ENCODE results near the gene AFTPH. TPM values are rescaled to one million over a fixed set of nuclear protein-coding genes. Genes with fewer than 3 reads are reported as not detected.

AFTPH gene
- total RNA-seq, 4 donors from 2014 or later: 24.1 to 62.4 (median 37.4) TPM

GRCh38 chr2:64629329-64629781 lies 105.2 kb downstream of the AFTPH start:
- TF ChIP-seq CTCF (IDR thresholded peaks at IDR 0.05) (no peak), POLR2A (IDR thresholded peaks at IDR 0.05) (no peak)
- H3K36me3 ChIP-seq: no peaks in the 10 kb centered on the region
- intact Hi-C loops (cut with DNase I; ENCODE audit: low total_unique reads): no loop called here
- DNase-seq: no peak
- H3K27me3 ChIP-seq: no peaks in the 10 kb centered on the region
- H3K4me3 ChIP-seq: no peak overlapping the region
- H3K9me3 ChIP-seq: no peaks in the 10 kb centered on the region
- no peaks in the 10 kb centered on the region for H3K4me1 ChIP-seq
- H3K27ac ChIP-seq: no peak overlapping the region

GRCh38 chr2:64629875-64630274 lies 105.7 kb downstream of the AFTPH start:
- no peak for TF ChIP-seq POLR2A (IDR thresholded peaks at IDR 0.05)
- no peak for TF ChIP-seq CTCF (IDR thresholded peaks at IDR 0.05)
- no peak overlapping the region for H3K27ac ChIP-seq
- no peak for DNase-seq
- H3K9me3 ChIP-seq: no peaks in the 10 kb centered on the region
- H3K4me3 ChIP-seq: no peak overlapping the region
- no peaks in the 10 kb centered on the region for H3K27me3 ChIP-seq
- no peaks in the 10 kb centered on the region for H3K4me1 ChIP-seq
- intact Hi-C loops (cut with DNase I; ENCODE audit: low total_unique reads): no loop called here
- H3K36me3 ChIP-seq: no peaks in the 10 kb centered on the region

- intact Hi-C loops (cut with DNase I; ENCODE audit: low total_unique reads): no loop called here
- Histone ChIP-seq H3K27ac (no peak overlapping the region), H3K27me3 (no peaks in the 10 kb centered on the region), H3K4me1 (no peaks in the 10 kb centered on the region), H3K9me3 (no peaks in the 10 kb centered on the region), H3K36me3 (no peaks in the 10 kb centered on the region), H3K4me3 (no peak overlapping the region)
- TF ChIP-seq POLR2A (IDR thresholded peaks at IDR 0.05) (no peak), CTCF (IDR thresholded peaks at IDR 0.05) (no peak)
- DNase-seq: no peak
These were observed 106.6 kb downstream of the AFTPH start for GRCh38 chr2:64630752-64631151.

- H3K4me3 ChIP-seq: no peak overlapping the region
- no peaks in the 10 kb centered on the region for H3K4me1 ChIP-seq
- intact Hi-C loops (cut with DNase I; ENCODE audit: low total_unique reads): no loop called here
- H3K27me3 ChIP-seq: no peaks in the 10 kb centered on the region
- H3K27ac ChIP-seq: no peak overlapping the region
- no peak for DNase-seq
- no peak for TF ChIP-seq CTCF (IDR thresholded peaks at IDR 0.05)
- TF ChIP-seq POLR2A (IDR thresholded peaks at IDR 0.05): no peak
- no peaks in the 10 kb centered on the region for H3K36me3 ChIP-seq
- H3K9me3 ChIP-seq: no peaks in the 10 kb centered on the region
These were observed 107.6 kb downstream of the AFTPH start for GRCh38 chr2:64631771-64632170.

- TF ChIP-seq POLR2A (IDR thresholded peaks at IDR 0.05): no peak
- TF ChIP-seq CTCF (IDR thresholded peaks at IDR 0.05): no peak
- no peaks in the 10 kb centered on the region for H3K36me3 ChIP-seq
- no peak overlapping the region for H3K27ac ChIP-seq
- H3K9me3 ChIP-seq: no peaks in the 10 kb centered on the region
- H3K4me1 ChIP-seq: no peaks in the 10 kb centered on the region
- no peaks in the 10 kb centered on the region for H3K27me3 ChIP-seq
- DNase-seq: no peak
- H3K4me3 ChIP-seq: no peak overlapping the region
- intact Hi-C loops (cut with DNase I; ENCODE audit: low total_unique reads): no loop called here
These were observed 109.0 kb downstream of the AFTPH start for GRCh38 chr2:64632835-64633819.

Measured in uterus (tissue), 4 donors.